GM12878 (cell line): Measurements from ENCODE around the gene MYLIP. TPM values are rescaled to one million over a fixed set of nuclear protein-coding genes. Genes with fewer than 3 reads are reported as not detected.

Experiments used
- ATAC-seq: fragments of 200-7000 bp; cut with Tn5 transposase; 3 replicates; pipeline ENCODE4 v1.9.1; 2020; ENCODE audit warnings: mild to moderate bottlenecking, moderate library complexity
- BruUV-seq: library from RNA; stranded (reverse); fragments of 400-500 nt; replicated peaks from 2 replicates; lab custom pipeline; 2021; lab: Mats Ljungman, UMichigan
- CTCF ChIA-PET: fragments of 300-600 bp; sonication (Branson Sonifier 250); formaldehyde crosslinking; extraction: SDS; loops from one replicate; lab custom pipeline; 2021; ENCODE audit warnings: inconsistent platforms; lab: Yijun Ruan, JAX
- POLR2A ChIA-PET: fragments of 350-600 bp; formaldehyde crosslinking; extraction: SDS; loops from one replicate; lab custom pipeline; 2021; ENCODE audit warnings: inconsistent platforms; lab: Charles Lee
- RAD21 ChIA-PET: fragments of 300-600 bp; sonication (Branson Sonifier 250); formaldehyde crosslinking; loops from one replicate; lab custom pipeline; 2023; ENCODE audit warnings: antibody characterized with exemption; ENCODE audit not compliant: unreplicated experiment; lab: Charles Lee
- SMC1A ChIA-PET: fragments of 300-600 bp; sonication (Branson Sonifier 250); formaldehyde crosslinking; loops from one replicate; lab custom pipeline; 2023; ENCODE audit not compliant: unreplicated experiment, uncharacterized antibody; lab: Charles Lee
- DNase-seq: peaks from one replicate; pipeline ENCODE4 v3.0.0-alpha.2; 2011; ENCODE audit warnings: low read depth, low spot score
- FAIRE-seq: peaks from 3 replicates; lab custom pipeline; 2011; peaks lifted over from hg19 to GRCh38; lab: Jason Lieb, UNC
- H2AFZ ChIP-seq: 2 replicates; pipeline ENCODE4 v1.6.0; 2011; ENCODE audit warnings: low read depth, low read length, control low read depth; ENCODE audit not compliant: control insufficient read depth
- H3K27ac ChIP-seq: 2 replicates; pipeline ENCODE4 v1.5.1; 2011; ENCODE audit warnings: control low read depth; ENCODE audit not compliant: control insufficient read depth, insufficient read depth
- H3K27me3 ChIP-seq, 2 experiments: replicated peaks in 1 of 2; 2 replicates each; pipeline versions ENCODE4 v1.6.0 to v1.6.1; 2011; ENCODE audit warnings: low read length in 1 of 2; ENCODE audit not compliant: control insufficient read depth in 2 of 2, insufficient read depth in 2 of 2
- H3K36me3 ChIP-seq, 2 experiments: 2 replicates each; pipeline ENCODE4 v1.5.1; 2011; ENCODE audit warnings: low read length in 1 of 2; ENCODE audit not compliant: control insufficient read depth in 2 of 2, insufficient read depth in 2 of 2
- H3K4me1 ChIP-seq: 2 replicates; pipeline ENCODE4 v1.6.1; 2011; ENCODE audit warnings: mild to moderate bottlenecking, low read length, moderate library complexity, mixed read lengths; ENCODE audit not compliant: control insufficient read depth, insufficient read depth
- H3K4me2 ChIP-seq: 2 replicates; pipeline ENCODE4 v1.6.0; 2011; ENCODE audit warnings: control low read depth; ENCODE audit not compliant: control insufficient read depth, insufficient read depth
- H3K4me3 ChIP-seq: fragments of 200-600 bp; sonication (generic); 2 replicates; pipeline ENCODE4 v1.5.1; 2016
- H3K79me2 ChIP-seq: 2 replicates; pipeline ENCODE4 v1.6.0; 2011; ENCODE audit warnings: low read length; ENCODE audit not compliant: control insufficient read depth, insufficient read depth
- H3K9ac ChIP-seq: 2 replicates; pipeline ENCODE4 v1.8.0; 2011; ENCODE audit warnings: low read length, control low read depth, mixed read lengths; ENCODE audit not compliant: control insufficient read depth, insufficient read depth
- H3K9me3 ChIP-seq: replicated peaks from 3 replicates; pipeline ENCODE4 v1.5.1; 2011; ENCODE audit warnings: mild to moderate bottlenecking, low read length; ENCODE audit not compliant: control insufficient read depth, insufficient read depth
- H4K20me1 ChIP-seq: 2 replicates; pipeline ENCODE4 v1.6.0; 2011; ENCODE audit not compliant: control insufficient read depth, insufficient read depth
- CTCF ChIP-seq, 3 experiments: IDR thresholded peaks in 2 of 3; conservative IDR thresholded peaks in 1 of 3; 2 replicates each; pipeline ENCODE4 v1.5.1; 2011; ENCODE audit warnings: low read depth in 3 of 3, low read length in 3 of 3, mild to moderate bottlenecking in 3 of 3, control low read depth in 2 of 3, moderate library complexity in 2 of 3, inconsistent platforms in 1 of 3, mixed read lengths in 1 of 3; ENCODE audit not compliant: control insufficient read depth in 2 of 3, insufficient read depth in 1 of 3; ENCODE audit errors: extremely low read depth in 1 of 3
- FOS ChIP-seq: IDR thresholded peaks from 3 replicates; pipeline ENCODE4 v1.6.1; 2011; ENCODE audit warnings: borderline replicate concordance; ENCODE audit not compliant: insufficient read length; ENCODE audit errors: extremely low read depth
- IRF3 ChIP-seq: fragments of 450-650 bp; IDR thresholded peaks from 2 replicates; pipeline ENCODE4 v1.6.1; 2014; ENCODE audit warnings: mild to moderate bottlenecking
- MTA3 ChIP-seq: IDR thresholded peaks from 2 replicates; pipeline ENCODE4 v1.6.1; 2012; ENCODE audit warnings: low read length, inconsistent platforms, borderline replicate concordance
- RB1 ChIP-seq: fragments of 450-650 bp; formaldehyde crosslinking; IDR thresholded peaks from 2 replicates; pipeline ENCODE4 v1.6.1; 2017; ENCODE audit warnings: mild to moderate bottlenecking, borderline replicate concordance
- SIX5 ChIP-seq: IDR thresholded peaks from 2 replicates; pipeline ENCODE4 v1.6.1; 2011; ENCODE audit warnings: mild to moderate bottlenecking, low read depth, low read length, moderate library complexity; ENCODE audit not compliant: severe bottlenecking
- SUZ12 ChIP-seq: fragments of 200-600 bp; sonication (generic); IDR thresholded peaks from one replicate; pipeline ENCODE4 v1.6.1; 2018; ENCODE audit warnings: antibody characterized with exemption, mild to moderate bottlenecking; ENCODE audit not compliant: unreplicated experiment
- ZNF592 ChIP-seq: fragments of 450-650 bp; IDR thresholded peaks from 2 replicates; pipeline ENCODE4 v1.6.1; 2017; ENCODE audit warnings: mild to moderate bottlenecking, moderate library complexity
- WGBS: methylation state at CpG from one replicate; pipeline ENCODE4 v1.1.6; 2016; ENCODE audit warnings: low lambda C conversion rate; ENCODE audit not compliant: insufficient replicate concordance, insufficient coverage; ENCODE audit errors: missing lambda C conversion rate; 5-methylcytosine and 5-hydroxymethylcytosine counted together
- in situ Hi-C: fragments of 300-500 bp; cut with MboI; formaldehyde crosslinking; loops from 9 replicates; pipeline ENCODE4 v1.14.3; 2018; ENCODE audit warnings: mixed read lengths
- intact Hi-C: fragments of 100-400 bp; cut with micrococcal nuclease; formaldehyde crosslinking; loops from one replicate; pipeline ENCODE4 v1.14.2; 2022; ENCODE audit not compliant: unreplicated experiment
- polyA plus RNA-seq, 11 experiments: library from polyadenylated mRNA; depleted of rRNA in 4 of 11; unstranded in 6 of 11; stranded (reverse) in 5 of 11; fragments of >200 nt; fragmentation: Nextera tagmentation in 4 of 11; fragmentation: Illumina TruSeq in 1 of 11; extraction: Ambion mirVana in 4 of 11; extraction: Trizol in 1 of 11; gene quantifications; 1 replicate in 1 of 11; 2 replicates in 10 of 11; pipeline versions ENCODE4 v1.2.1 to v1.2.3, GENCODE V29; 2011 to 2016; ENCODE audit warnings: inconsistent platforms in 2 of 11, missing spikeins in 2 of 11, low read depth in 1 of 11
- total RNA-seq, 4 experiments: library from RNA; depleted of rRNA in 3 of 4; stranded (reverse); fragments of >200 nt in 3 of 4; fragmentation: Illumina TruSeq in 1 of 4; extraction: Trizol in 1 of 4; gene quantifications; 2 replicates each; pipeline versions ENCODE4 v1.2.1 to v1.2.3, GENCODE V29; 2013 to 2021
- TF ChIP-seq, protein P1 (sequence below): fragments of 450-650 bp; IDR thresholded peaks from 2 replicates; pipeline ENCODE4 v1.6.1; 2018; ENCODE audit warnings: borderline replicate concordance, mild to moderate bottlenecking; ENCODE audit not compliant: partially characterized antibody

Gene MYLIP
- total and polyA plus RNA-seq, 10 of the 15 experiments (the other 5 are each of a cell fraction or from before 2014, with no cell fraction given): 5.3 to 123 (median 12.5) TPM

DNA sequence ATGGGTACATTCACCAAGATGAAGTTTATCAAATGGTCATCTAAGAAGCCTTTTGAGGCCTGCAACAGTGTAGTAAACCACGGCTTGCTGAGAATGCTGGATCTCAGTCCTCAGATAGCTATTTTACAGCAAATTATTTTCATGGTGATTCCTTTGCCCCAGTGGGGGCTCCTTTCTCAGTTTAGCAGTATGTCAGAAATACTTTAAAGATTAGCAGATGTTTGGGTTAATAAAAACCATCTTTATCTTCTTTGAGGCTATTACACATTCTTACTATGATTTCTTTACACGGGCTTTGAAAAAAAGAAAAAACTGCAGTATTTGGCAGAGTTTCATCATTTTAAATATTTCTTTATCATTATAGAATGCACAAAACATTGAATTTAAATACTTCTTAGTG, 10.7 kb downstream of the MYLIP start (continued):
- no peak for TF ChIP-seq MTA3
- no peak for TF ChIP-seq IRF3
- no peak for TF ChIP-seq CTCF (IDR thresholded peaks at IDR 0.05 in 2 of 3, conservative IDR thresholded peaks at IDR 0.05 in 1 of 3; ENCODE audit: control insufficient read depth in 2 of 3, extremely low read depth in 1 of 3, insufficient read depth in 1 of 3, low read depth in 3 of 3, low read length in 3 of 3)

DNA sequence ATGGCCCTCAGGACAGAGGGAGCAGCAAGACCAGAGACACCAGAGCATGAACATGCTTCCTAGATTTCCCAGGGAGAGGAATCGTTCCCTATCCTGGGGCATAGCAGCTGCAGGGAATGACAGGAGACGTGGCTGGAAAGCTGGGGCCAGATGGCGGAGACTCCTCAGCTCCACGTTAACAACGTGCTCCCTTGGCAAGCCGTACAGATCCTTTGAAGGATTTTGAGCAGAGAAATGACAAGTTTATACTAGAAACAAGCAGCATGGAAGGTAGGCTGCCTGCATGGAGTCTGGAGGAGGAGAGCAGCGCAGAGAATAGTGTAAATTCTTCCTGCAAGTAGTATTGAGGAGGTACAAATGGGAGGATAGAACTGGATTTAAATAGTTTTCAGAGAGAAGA, 11.7 kb downstream of the MYLIP start:
- over 99% methylated on average over 7 of the region's 7 CpGs for WGBS
- in situ Hi-C loops: no loop called here
- no peak for TF ChIP-seq RB1
- TF ChIP-seq MTA3: no peak
- TF ChIP-seq SUZ12: no peak
- TF ChIP-seq ZNF592: no peak
- TF ChIP-seq FOS: no peak
- no peak for TF ChIP-seq SIX5
- TF ChIP-seq, protein P1, sequence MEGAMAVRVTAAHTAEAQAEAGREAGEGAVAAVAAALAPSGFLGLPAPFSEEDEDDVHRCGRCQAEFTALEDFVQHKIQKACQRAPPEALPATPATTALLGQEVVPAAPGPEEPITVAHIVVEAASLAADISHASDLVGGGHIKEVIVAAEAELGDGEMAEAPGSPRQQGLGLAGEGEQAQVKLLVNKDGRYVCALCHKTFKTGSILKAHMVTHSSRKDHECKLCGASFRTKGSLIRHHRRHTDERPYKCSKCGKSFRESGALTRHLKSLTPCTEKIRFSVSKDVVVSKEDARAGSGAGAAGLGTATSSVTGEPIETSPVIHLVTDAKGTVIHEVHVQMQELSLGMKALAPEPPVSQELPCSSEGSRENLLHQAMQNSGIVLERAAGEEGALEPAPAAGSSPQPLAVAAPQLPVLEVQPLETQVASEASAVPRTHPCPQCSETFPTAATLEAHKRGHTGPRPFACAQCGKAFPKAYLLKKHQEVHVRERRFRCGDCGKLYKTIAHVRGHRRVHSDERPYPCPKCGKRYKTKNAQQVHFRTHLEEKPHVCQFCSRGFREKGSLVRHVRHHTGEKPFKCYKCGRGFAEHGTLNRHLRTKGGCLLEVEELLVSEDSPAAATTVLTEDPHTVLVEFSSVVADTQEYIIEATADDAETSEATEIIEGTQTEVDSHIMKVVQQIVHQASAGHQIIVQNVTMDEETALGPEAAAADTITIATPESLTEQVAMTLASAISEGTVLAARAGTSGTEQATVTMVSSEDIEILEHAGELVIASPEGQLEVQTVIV: no peak
- ATAC-seq (no peak), FAIRE-seq (no peak), DNase-seq (no peak)
- Histone ChIP-seq H3K36me3 (peaks cover 14 to 43% of the 10 kb centered on the region in 2 experiments; a peak in 3 of 4 replicates), H3K27ac (no peak overlapping the region), H3K4me2 (no peak overlapping the region), H3K4me1 (peaks cover 6% of the 10 kb centered on the region; the same call in 1 of the 2 replicates), H2AFZ (no peak overlapping the region), H3K79me2 (peaks cover 44% of the 10 kb centered on the region), H3K4me3 (no peak overlapping the region), H4K20me1 (no peaks in the 10 kb centered on the region; the same call in 1 of the 2 replicates), H3K27me3 (no peaks in the 10 kb centered on the region), H3K9ac (no peak overlapping the region), H3K9me3 (no peaks in the 10 kb centered on the region)
- ChIA-PET SMC1A (interaction anchor here (1.0 to 1.3 kb wide), 2 partner anchors 10 to 42 kb away, joined by 3 to 4 read pairs; no protein-coding TSS in a partner anchor), RAD21 (no interaction called here), POLR2A (no interaction called here), CTCF (no interaction called here)
- intact Hi-C loops: no loop called here
- BruUV-seq: no TSS peak
